ENCODE results near the gene PAWR.

- TF ChIP-seq EZH2 (IDR thresholded peaks at IDR 0.05; ENCODE audit: borderline replicate concordance, low read depth, low read length, poor library complexity, severe bottlenecking) (no peak), CTCF (conservative IDR thresholded peaks at IDR 0.05; ENCODE audit: low read depth, low read length) (no peak)
Observed at GRCh38 chr12:79655036-79655435, 35.7 kb downstream of the PAWR start.

Data from A673 (cell line).